Transverse colon (tissue), 1 donor: Measurements from ENCODE around the gene CCNF.

Experiments
- EP300 ChIP-seq: sonication (generic); formaldehyde crosslinking; IDR thresholded peaks from one replicate; pipeline ENCODE4 v1.6.1; 2017; ENCODE audit warnings: antibody characterized with exemption, low read depth
- POLR2A ChIP-seq: fragments of 450-650 bp; IDR thresholded peaks from one replicate; pipeline ENCODE4 v1.6.1; 2016; ENCODE audit warnings: antibody characterized with exemption, mild to moderate bottlenecking, moderate library complexity

GRCh38 chr16:2462031-2462866 is 33.0 kb downstream of the CCNF start:
- no peak for TF ChIP-seq EP300
- no peak for TF ChIP-seq POLR2A
